ENCODE results near the gene CALCB.

Gene CALCB

GRCh38 chr11:15114501-15115475 lies 41.4 kb downstream of the CALCB start, which contains the start of gene INSC:
Gene INSC, plus strand, starts transcription at chr11:15114923. Its CDS starts 34,252 bp downstream, at chr11:15149175.
- no peaks in the 10 kb centered on the region for H3K36me3 ChIP-seq (ENCODE audit: control insufficient read depth, insufficient read depth, low read length)
- no peaks in the 10 kb centered on the region for H3K4me1 ChIP-seq (ENCODE audit: control insufficient read depth, insufficient read depth, low read length, poor library complexity, severe bottlenecking)
- no peak within 1 kb of the TSS for H3K27ac ChIP-seq (ENCODE audit: insufficient read depth, low read length, poor library complexity, severe bottlenecking)
- H3K27me3 ChIP-seq (replicated peaks; ENCODE audit: control insufficient read depth, insufficient read depth, low read length, poor library complexity, severe bottlenecking) = peaks cover 7% of the 10 kb centered on the region
- no peaks in the 10 kb centered on the region for H3K9me3 ChIP-seq (ENCODE audit: control insufficient read depth, low read length)
- DNase-seq = no peak
- no peak within 1 kb of the TSS for H3K4me3 ChIP-seq (ENCODE audit: insufficient read depth, low read depth, low read length, poor library complexity, severe bottlenecking)

DNA sequence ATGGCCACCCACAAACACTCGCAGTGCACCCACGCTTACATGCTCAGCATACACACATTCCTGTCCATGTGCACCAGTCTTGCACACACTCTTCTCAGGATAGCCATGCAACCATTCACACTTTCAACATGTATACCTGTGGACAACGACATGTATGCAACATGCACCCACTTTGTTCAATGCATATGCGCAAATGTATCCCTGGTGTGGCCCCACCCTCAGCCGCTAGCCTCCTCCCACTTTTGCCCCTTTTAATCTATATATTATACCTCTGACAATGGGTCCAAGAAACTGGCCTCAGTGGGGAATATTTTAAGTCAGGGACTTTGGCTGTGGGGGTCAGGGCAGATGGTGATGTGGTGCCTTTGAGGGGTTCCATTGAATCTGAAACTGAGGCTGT lies 42.3 kb downstream of the CALCB start:
- no peak for DNase-seq
- Histone ChIP-seq H3K4me1 (ENCODE audit: control insufficient read depth, insufficient read depth, low read length, poor library complexity, severe bottlenecking) (no peaks in the 10 kb centered on the region), H3K9me3 (ENCODE audit: control insufficient read depth, low read length) (no peaks in the 10 kb centered on the region), H3K27me3 (replicated peaks; ENCODE audit: control insufficient read depth, insufficient read depth, low read length, poor library complexity, severe bottlenecking) (peaks cover 7% of the 10 kb centered on the region), H3K4me3 (ENCODE audit: insufficient read depth, low read depth, low read length, poor library complexity, severe bottlenecking) (no peak overlapping the region), H3K36me3 (ENCODE audit: control insufficient read depth, insufficient read depth, low read length) (no peaks in the 10 kb centered on the region), H3K27ac (ENCODE audit: insufficient read depth, low read length, poor library complexity, severe bottlenecking) (no peak overlapping the region)

GRCh38 chr11:15117751-15118150 lies 44.4 kb downstream of the CALCB start:
- Histone ChIP-seq H3K27me3 (replicated peaks; ENCODE audit: control insufficient read depth, insufficient read depth, low read length, poor library complexity, severe bottlenecking) (peaks cover 9% of the 10 kb centered on the region), H3K36me3 (ENCODE audit: control insufficient read depth, insufficient read depth, low read length) (no peaks in the 10 kb centered on the region), H3K9me3 (ENCODE audit: control insufficient read depth, low read length) (no peaks in the 10 kb centered on the region), H3K4me1 (ENCODE audit: control insufficient read depth, insufficient read depth, low read length, poor library complexity, severe bottlenecking) (no peaks in the 10 kb centered on the region), H3K4me3 (ENCODE audit: insufficient read depth, low read depth, low read length, poor library complexity, severe bottlenecking) (no peak overlapping the region), H3K27ac (ENCODE audit: insufficient read depth, low read length, poor library complexity, severe bottlenecking) (no peak overlapping the region)
- no peak for DNase-seq

DNA sequence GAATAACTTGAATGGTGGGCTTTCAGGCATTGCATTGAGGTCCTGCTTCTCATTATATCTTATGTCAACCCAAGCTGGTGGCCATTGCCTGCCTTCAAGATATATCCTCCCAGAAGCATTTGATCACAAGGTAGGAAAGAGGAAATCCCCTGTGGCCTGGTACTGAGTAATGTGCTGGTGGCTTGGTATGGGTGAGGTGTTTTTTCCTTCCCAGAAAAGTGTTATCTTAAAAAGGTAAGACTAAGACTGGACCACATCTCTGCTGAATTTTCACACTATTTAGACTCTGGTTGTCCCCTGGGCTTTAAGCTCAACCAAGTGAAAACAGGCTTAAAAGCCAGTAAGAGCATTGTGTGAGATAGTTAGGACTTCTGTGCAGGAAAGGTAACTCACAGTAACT lies 45.0 kb downstream of the CALCB start:
- peaks cover 14% of the 10 kb centered on the region for H3K27me3 ChIP-seq (replicated peaks; ENCODE audit: control insufficient read depth, insufficient read depth, low read length, poor library complexity, severe bottlenecking)
- no peaks in the 10 kb centered on the region for H3K4me1 ChIP-seq (ENCODE audit: control insufficient read depth, insufficient read depth, low read length, poor library complexity, severe bottlenecking)
- no peak for DNase-seq
- H3K27ac ChIP-seq (ENCODE audit: insufficient read depth, low read length, poor library complexity, severe bottlenecking) = no peak overlapping the region
- no peaks in the 10 kb centered on the region for H3K9me3 ChIP-seq (ENCODE audit: control insufficient read depth, low read length)
- H3K36me3 ChIP-seq (ENCODE audit: control insufficient read depth, insufficient read depth, low read length) = no peaks in the 10 kb centered on the region
- H3K4me3 ChIP-seq (ENCODE audit: insufficient read depth, low read depth, low read length, poor library complexity, severe bottlenecking) = no peak overlapping the region

DNA sequence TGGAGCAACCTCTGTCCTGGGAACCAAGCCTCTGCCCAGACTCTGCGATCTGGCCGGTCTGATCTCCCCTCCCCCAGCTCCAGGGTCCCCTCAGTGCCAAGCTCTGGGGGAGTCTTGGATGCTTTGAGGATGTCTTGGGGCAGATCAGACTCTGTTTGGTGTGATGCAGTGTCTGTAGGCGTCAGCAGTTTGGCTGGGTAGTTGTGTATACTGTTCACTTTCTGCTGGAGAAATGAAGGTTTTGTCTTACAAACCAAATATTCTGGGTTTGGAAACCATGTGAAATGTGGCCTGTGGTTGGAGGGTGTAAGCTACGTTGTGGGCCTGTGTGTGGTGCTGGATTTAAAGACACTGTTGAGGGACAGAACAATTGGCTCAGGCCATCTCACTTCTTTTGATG lies 46.0 kb downstream of the CALCB start:
- no peaks in the 10 kb centered on the region for H3K4me1 ChIP-seq (ENCODE audit: control insufficient read depth, insufficient read depth, low read length, poor library complexity, severe bottlenecking)

GRCh38 chr11:15119826-15120225 lies 46.4 kb downstream of the CALCB start:
- no peak for DNase-seq
- Histone ChIP-seq H3K4me3 (ENCODE audit: insufficient read depth, low read depth, low read length, poor library complexity, severe bottlenecking) (no peak overlapping the region), H3K36me3 (ENCODE audit: control insufficient read depth, insufficient read depth, low read length) (no peaks in the 10 kb centered on the region), H3K4me1 (ENCODE audit: control insufficient read depth, insufficient read depth, low read length, poor library complexity, severe bottlenecking) (no peaks in the 10 kb centered on the region), H3K27me3 (replicated peaks; ENCODE audit: control insufficient read depth, insufficient read depth, low read length, poor library complexity, severe bottlenecking) (peaks cover 14% of the 10 kb centered on the region), H3K9me3 (ENCODE audit: control insufficient read depth, low read length) (no peaks in the 10 kb centered on the region), H3K27ac (ENCODE audit: insufficient read depth, low read length, poor library complexity, severe bottlenecking) (no peak overlapping the region)

More for the DNA sequence above, 46.0 kb downstream of the CALCB start:
- Histone ChIP-seq H3K4me3 (ENCODE audit: insufficient read depth, low read depth, low read length, poor library complexity, severe bottlenecking) (no peak overlapping the region), H3K27me3 (replicated peaks; ENCODE audit: control insufficient read depth, insufficient read depth, low read length, poor library complexity, severe bottlenecking) (peaks cover 14% of the 10 kb centered on the region), H3K36me3 (ENCODE audit: control insufficient read depth, insufficient read depth, low read length) (no peaks in the 10 kb centered on the region), H3K27ac (ENCODE audit: insufficient read depth, low read length, poor library complexity, severe bottlenecking) (no peak overlapping the region), H3K9me3 (ENCODE audit: control insufficient read depth, low read length) (no peaks in the 10 kb centered on the region)
- DNase-seq = no peak

DNA sequence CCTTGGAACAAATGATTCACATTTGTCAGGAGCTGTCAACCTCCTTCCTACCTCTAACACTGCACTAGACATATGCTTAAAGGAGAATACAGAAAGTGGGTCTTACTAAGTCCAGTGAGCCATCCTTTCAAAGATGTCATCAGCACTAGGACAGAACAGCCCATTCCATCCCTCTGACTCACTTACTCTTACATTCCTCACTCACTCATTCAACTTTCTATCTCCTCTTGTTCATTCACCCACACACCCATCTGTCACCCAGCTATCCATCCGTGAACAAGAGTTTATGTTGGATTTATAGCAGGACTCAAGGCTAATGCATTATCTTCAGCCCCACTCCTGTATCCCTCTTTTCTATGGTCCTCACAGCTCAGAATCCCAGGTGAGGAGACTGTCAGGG lies 50.5 kb downstream of the CALCB start:
- peaks cover 7% of the 10 kb centered on the region for H3K27me3 ChIP-seq (replicated peaks; ENCODE audit: control insufficient read depth, insufficient read depth, low read length, poor library complexity, severe bottlenecking)
- no peak overlapping the region for H3K4me3 ChIP-seq (ENCODE audit: insufficient read depth, low read depth, low read length, poor library complexity, severe bottlenecking)
- no peaks in the 10 kb centered on the region for H3K9me3 ChIP-seq (ENCODE audit: control insufficient read depth, low read length)
- H3K36me3 ChIP-seq (ENCODE audit: control insufficient read depth, insufficient read depth, low read length) = no peaks in the 10 kb centered on the region
- no peak overlapping the region for H3K27ac ChIP-seq (ENCODE audit: insufficient read depth, low read length, poor library complexity, severe bottlenecking)
- H3K4me1 ChIP-seq (ENCODE audit: control insufficient read depth, insufficient read depth, low read length, poor library complexity, severe bottlenecking) = no peaks in the 10 kb centered on the region
- DNase-seq = no peak

- no peaks in the 10 kb centered on the region for H3K9me3 ChIP-seq (ENCODE audit: control insufficient read depth, low read length)
- H3K27ac ChIP-seq (ENCODE audit: insufficient read depth, low read length, poor library complexity, severe bottlenecking) = no peak overlapping the region
- H3K4me1 ChIP-seq (ENCODE audit: control insufficient read depth, insufficient read depth, low read length, poor library complexity, severe bottlenecking) = no peaks in the 10 kb centered on the region
- no peaks in the 10 kb centered on the region for H3K36me3 ChIP-seq (ENCODE audit: control insufficient read depth, insufficient read depth, low read length)
- H3K4me3 ChIP-seq (ENCODE audit: insufficient read depth, low read depth, low read length, poor library complexity, severe bottlenecking) = no peak overlapping the region
- no peak for DNase-seq
- H3K27me3 ChIP-seq (replicated peaks; ENCODE audit: control insufficient read depth, insufficient read depth, low read length, poor library complexity, severe bottlenecking) = peaks cover 7% of the 10 kb centered on the region
Observed at GRCh38 chr11:15124528-15124927, 51.1 kb downstream of the CALCB start.

- Histone ChIP-seq H3K4me1 (ENCODE audit: control insufficient read depth, insufficient read depth, low read length, poor library complexity, severe bottlenecking) (no peaks in the 10 kb centered on the region), H3K9me3 (ENCODE audit: control insufficient read depth, low read length) (no peaks in the 10 kb centered on the region), H3K27me3 (replicated peaks; ENCODE audit: control insufficient read depth, insufficient read depth, low read length, poor library complexity, severe bottlenecking) (peaks cover 4% of the 10 kb centered on the region), H3K27ac (ENCODE audit: insufficient read depth, low read length, poor library complexity, severe bottlenecking) (no peak overlapping the region), H3K4me3 (ENCODE audit: insufficient read depth, low read depth, low read length, poor library complexity, severe bottlenecking) (no peak overlapping the region), H3K36me3 (ENCODE audit: control insufficient read depth, insufficient read depth, low read length) (no peaks in the 10 kb centered on the region)
- no peak for DNase-seq
Observed at GRCh38 chr11:15127341-15127740, 53.9 kb downstream of the CALCB start.
